ENCODE measurements around the gene FRMD6.

GRCh38 chr14:51717766-51718165 is 66.1 kb downstream of the FRMD6 start:
- TF ChIP-seq YY1 (IDR thresholded peaks at IDR 0.05; ENCODE audit: insufficient read depth, insufficient read length) (no peak), SUZ12 (IDR thresholded peaks at IDR 0.05; ENCODE audit: extremely low read depth, insufficient read depth, insufficient read length) (no peak), ZNF274 (IDR thresholded peaks at IDR 0.05; ENCODE audit: low read depth, low read length) (no peak)
